GM12878 (cell line): ENCODE measurements around the gene GYG2. TPM values are rescaled to one million over a fixed set of nuclear protein-coding genes. Genes with fewer than 3 reads are reported as not detected.

Experiments
- ATAC-seq: fragments of 200-7000 bp; cut with Tn5 transposase; 3 replicates; pipeline ENCODE4 v1.9.1; 2020; ENCODE audit warnings: mild to moderate bottlenecking, moderate library complexity
- BruUV-seq: library from RNA; stranded (reverse); fragments of 400-500 nt; replicated peaks from 2 replicates; lab custom pipeline; 2021; lab: Mats Ljungman, UMichigan
- CTCF ChIA-PET: fragments of 300-600 bp; sonication (Branson Sonifier 250); formaldehyde crosslinking; extraction: SDS; loops from one replicate; lab custom pipeline; 2021; ENCODE audit warnings: inconsistent platforms; lab: Yijun Ruan, JAX
- POLR2A ChIA-PET: fragments of 350-600 bp; formaldehyde crosslinking; extraction: SDS; loops from one replicate; lab custom pipeline; 2021; ENCODE audit warnings: inconsistent platforms; lab: Charles Lee
- RAD21 ChIA-PET: fragments of 300-600 bp; sonication (Branson Sonifier 250); formaldehyde crosslinking; loops from one replicate; lab custom pipeline; 2023; ENCODE audit warnings: antibody characterized with exemption; ENCODE audit not compliant: unreplicated experiment; lab: Charles Lee
- SMC1A ChIA-PET: fragments of 300-600 bp; sonication (Branson Sonifier 250); formaldehyde crosslinking; loops from one replicate; lab custom pipeline; 2023; ENCODE audit not compliant: unreplicated experiment, uncharacterized antibody; lab: Charles Lee
- DNase-seq: peaks from one replicate; pipeline ENCODE4 v3.0.0-alpha.2; 2011; ENCODE audit warnings: low read depth, low spot score
- FAIRE-seq: peaks from 3 replicates; lab custom pipeline; 2011; peaks lifted over from hg19 to GRCh38; lab: Jason Lieb, UNC
- H2AFZ ChIP-seq: 2 replicates; pipeline ENCODE4 v1.6.0; 2011; ENCODE audit warnings: low read depth, low read length, control low read depth; ENCODE audit not compliant: control insufficient read depth
- H3K27ac ChIP-seq: 2 replicates; pipeline ENCODE4 v1.5.1; 2011; ENCODE audit warnings: control low read depth; ENCODE audit not compliant: control insufficient read depth, insufficient read depth
- H3K27me3 ChIP-seq, 2 experiments: replicated peaks in 1 of 2; 2 replicates each; pipeline versions ENCODE4 v1.6.0 to v1.6.1; 2011; ENCODE audit warnings: low read length in 1 of 2; ENCODE audit not compliant: control insufficient read depth in 2 of 2, insufficient read depth in 2 of 2
- H3K36me3 ChIP-seq, 2 experiments: 2 replicates each; pipeline ENCODE4 v1.5.1; 2011; ENCODE audit warnings: low read length in 1 of 2; ENCODE audit not compliant: control insufficient read depth in 2 of 2, insufficient read depth in 2 of 2
- H3K4me1 ChIP-seq: 2 replicates; pipeline ENCODE4 v1.6.1; 2011; ENCODE audit warnings: mild to moderate bottlenecking, low read length, moderate library complexity, mixed read lengths; ENCODE audit not compliant: control insufficient read depth, insufficient read depth
- H3K4me2 ChIP-seq: 2 replicates; pipeline ENCODE4 v1.6.0; 2011; ENCODE audit warnings: control low read depth; ENCODE audit not compliant: control insufficient read depth, insufficient read depth
- H3K4me3 ChIP-seq: fragments of 200-600 bp; sonication (generic); 2 replicates; pipeline ENCODE4 v1.5.1; 2016
- H3K79me2 ChIP-seq: 2 replicates; pipeline ENCODE4 v1.6.0; 2011; ENCODE audit warnings: low read length; ENCODE audit not compliant: control insufficient read depth, insufficient read depth
- H3K9ac ChIP-seq: 2 replicates; pipeline ENCODE4 v1.8.0; 2011; ENCODE audit warnings: low read length, control low read depth, mixed read lengths; ENCODE audit not compliant: control insufficient read depth, insufficient read depth
- H3K9me3 ChIP-seq: replicated peaks from 3 replicates; pipeline ENCODE4 v1.5.1; 2011; ENCODE audit warnings: mild to moderate bottlenecking, low read length; ENCODE audit not compliant: control insufficient read depth, insufficient read depth
- H4K20me1 ChIP-seq: 2 replicates; pipeline ENCODE4 v1.6.0; 2011; ENCODE audit not compliant: control insufficient read depth, insufficient read depth
- ATF7 ChIP-seq: fragments of 450-650 bp; IDR thresholded peaks from 2 replicates; pipeline ENCODE4 v1.6.1; 2016; ENCODE audit warnings: low read depth, mild to moderate bottlenecking
- BRCA1 ChIP-seq: IDR thresholded peaks from 2 replicates; pipeline ENCODE4 v1.6.1; 2011; ENCODE audit warnings: low read depth, low read length, improper control_type of control experiment
- CEBPB ChIP-seq, 2 experiments: fragments of 150-350 bp in 1 of 2; IDR thresholded peaks; 2 replicates each; pipeline ENCODE4 v1.6.1; 2012 to 2014; ENCODE audit warnings: low read depth in 2 of 2, low read length in 2 of 2, borderline replicate concordance in 1 of 2, inconsistent platforms in 1 of 2
- DPF2 ChIP-seq: fragments of 450-650 bp; IDR thresholded peaks from 2 replicates; pipeline ENCODE4 v1.6.1; 2017; ENCODE audit warnings: mild to moderate bottlenecking
- E2F8 ChIP-seq: fragments of 450-650 bp; IDR thresholded peaks from 2 replicates; pipeline ENCODE4 v1.6.1; 2018; ENCODE audit warnings: mild to moderate bottlenecking, low read depth, moderate library complexity; ENCODE audit not compliant: partially characterized antibody
- ETV6 ChIP-seq, 2 experiments: fragments of 450-650 bp in 1 of 2; IDR thresholded peaks in 1 of 2; conservative IDR thresholded peaks in 1 of 2; 2 replicates each; pipeline ENCODE4 v1.6.1; 2014; ENCODE audit warnings: antibody characterized with exemption in 1 of 2, borderline replicate concordance in 1 of 2, low read depth in 1 of 2, mild to moderate bottlenecking in 1 of 2, moderate library complexity in 1 of 2
- GABPA ChIP-seq: IDR thresholded peaks from 2 replicates; pipeline ENCODE4 v1.6.1; 2014; ENCODE audit warnings: antibody characterized with exemption, low read depth, mild to moderate bottlenecking, inconsistent platforms
- HDGF ChIP-seq: fragments of 450-650 bp; IDR thresholded peaks from 2 replicates; pipeline ENCODE4 v1.6.1; 2016; ENCODE audit warnings: antibody characterized with exemption
- IKZF1 ChIP-seq: fragments of 450-650 bp; conservative IDR thresholded peaks from 2 replicates; pipeline ENCODE4 v1.6.1; 2017; ENCODE audit warnings: antibody characterized with exemption, mild to moderate bottlenecking
- IKZF2 ChIP-seq, 2 experiments: fragments of 450-650 bp; IDR thresholded peaks; 2 replicates each; pipeline ENCODE4 v1.6.1; 2017; ENCODE audit warnings: mild to moderate bottlenecking in 2 of 2, moderate library complexity in 2 of 2
- NFIC ChIP-seq: IDR thresholded peaks from 2 replicates; pipeline ENCODE4 v1.6.1; 2012; ENCODE audit warnings: low read depth, mild to moderate bottlenecking, inconsistent platforms, low read length, moderate library complexity
- NFYB ChIP-seq: IDR thresholded peaks from 2 replicates; pipeline ENCODE4 v1.6.1; 2011; ENCODE audit warnings: low read depth, mild to moderate bottlenecking, low read length, improper control_type of control experiment, moderate library complexity; ENCODE audit not compliant: insufficient read depth
- NR2C1 ChIP-seq: fragments of 450-650 bp; IDR thresholded peaks from 2 replicates; pipeline ENCODE4 v1.6.1; 2017; ENCODE audit warnings: antibody characterized with exemption, mild to moderate bottlenecking, moderate library complexity
- NR2F1 ChIP-seq: fragments of 450-650 bp; conservative IDR thresholded peaks from 2 replicates; pipeline ENCODE4 v1.6.1; 2017; ENCODE audit warnings: mild to moderate bottlenecking
- NRF1 ChIP-seq: conservative IDR thresholded peaks from 2 replicates; pipeline ENCODE4 v1.6.1; 2011; ENCODE audit warnings: mild to moderate bottlenecking, low read depth, low read length, improper control_type of control experiment
- SUPT20H ChIP-seq: IDR thresholded peaks from 2 replicates; pipeline ENCODE4 v1.6.1; 2011; ENCODE audit warnings: low read depth, mild to moderate bottlenecking, low read length, moderate library complexity, borderline replicate concordance; ENCODE audit not compliant: control insufficient read depth
- WRNIP1 ChIP-seq: IDR thresholded peaks from 2 replicates; pipeline ENCODE4 v1.6.1; 2011; ENCODE audit warnings: low read depth, low read length, improper control_type of control experiment, borderline replicate concordance
- WGBS: methylation state at CpG from one replicate; pipeline ENCODE4 v1.1.6; 2016; ENCODE audit warnings: low lambda C conversion rate; ENCODE audit not compliant: insufficient replicate concordance, insufficient coverage; ENCODE audit errors: missing lambda C conversion rate; 5-methylcytosine and 5-hydroxymethylcytosine counted together
- in situ Hi-C: fragments of 300-500 bp; cut with MboI; formaldehyde crosslinking; loops from 9 replicates; pipeline ENCODE4 v1.14.3; 2018; ENCODE audit warnings: mixed read lengths
- intact Hi-C: fragments of 100-400 bp; cut with micrococcal nuclease; formaldehyde crosslinking; loops from one replicate; pipeline ENCODE4 v1.14.2; 2022; ENCODE audit not compliant: unreplicated experiment
- polyA plus RNA-seq, 11 experiments: library from polyadenylated mRNA; depleted of rRNA in 4 of 11; unstranded in 6 of 11; stranded (reverse) in 5 of 11; fragments of >200 nt; fragmentation: Nextera tagmentation in 4 of 11; fragmentation: Illumina TruSeq in 1 of 11; extraction: Ambion mirVana in 4 of 11; extraction: Trizol in 1 of 11; gene quantifications; 1 replicate in 1 of 11; 2 replicates in 10 of 11; pipeline versions ENCODE4 v1.2.1 to v1.2.3, GENCODE V29; 2011 to 2016; ENCODE audit warnings: inconsistent platforms in 2 of 11, missing spikeins in 2 of 11, low read depth in 1 of 11
- total RNA-seq, 4 experiments: library from RNA; depleted of rRNA in 3 of 4; stranded (reverse); fragments of >200 nt in 3 of 4; fragmentation: Illumina TruSeq in 1 of 4; extraction: Trizol in 1 of 4; gene quantifications; 2 replicates each; pipeline versions ENCODE4 v1.2.1 to v1.2.3, GENCODE V29; 2013 to 2021

Gene GYG2
- total and polyA plus RNA-seq, 10 of the 15 experiments (the other 5 are each of a cell fraction or from before 2014, with no cell fraction given), result 0.05 TPM; not detected in 9

GRCh38 chrX:2926664-2927275, 98.0 kb downstream of the GYG2 start:
- no peaks in the 10 kb centered on the region for H4K20me1 ChIP-seq
- RAD21 ChIA-PET, result no interaction called here
- in situ Hi-C loops, result no loop called here
- no peak for ATAC-seq
- no peaks in the 10 kb centered on the region; the same call in 2 of the 3 replicates for H3K9me3 ChIP-seq
- no TSS peak for BruUV-seq
- SMC1A ChIA-PET, result no interaction called here
- H2AFZ ChIP-seq, result no peak overlapping the region
- H3K4me2 ChIP-seq, result no peak overlapping the region
- FAIRE-seq, result no peak
- no peaks in the 10 kb centered on the region for H3K4me1 ChIP-seq
- H3K27me3 ChIP-seq, result no peaks in the 10 kb centered on the region
- no peak for DNase-seq
- no peaks in the 10 kb centered on the region for H3K36me3 ChIP-seq
- no peak overlapping the region for H3K27ac ChIP-seq
- POLR2A ChIA-PET, result no interaction called here
- H3K4me3 ChIP-seq, result no peak overlapping the region
- TF ChIP-seq GABPA (no peak), NRF1 (no peak), HDGF (no peak), NR2C1 (no peak)
- TF ChIP-seq, all 136 proteins: peak for 0
- 80% methylated on average over 15 of the region's 15 CpGs for WGBS
- intact Hi-C loops, result no loop called here
- CTCF ChIA-PET, result no interaction called here
- Histone ChIP-seq H3K79me2 (no peaks in the 10 kb centered on the region), H3K9ac (no peak overlapping the region)

- POLR2A ChIA-PET, result no interaction called here
- 13% methylated on average over 10 of the region's 27 CpGs for WGBS
- DNase-seq, result no peak
- H3K36me3 ChIP-seq, result no peaks in the 10 kb centered on the region
- BruUV-seq, result no TSS peak
- no peaks in the 10 kb centered on the region for H3K4me1 ChIP-seq
- CTCF ChIA-PET, result no interaction called here
- H3K9me3 ChIP-seq, result no peaks in the 10 kb centered on the region; the same call in 2 of the 3 replicates
- no peak overlapping the region for H3K9ac ChIP-seq
- intact Hi-C loops, result no loop called here
- H4K20me1 ChIP-seq, result no peaks in the 10 kb centered on the region
- FAIRE-seq, result no peak
- H3K4me2 ChIP-seq, result no peak overlapping the region
- no peak overlapping the region for H2AFZ ChIP-seq
- no peak overlapping the region for H3K27ac ChIP-seq
- no peak overlapping the region for H3K4me3 ChIP-seq
- H3K27me3 ChIP-seq, result no peaks in the 10 kb centered on the region
- no peak for ATAC-seq
- SMC1A ChIA-PET, result no interaction called here
- H3K79me2 ChIP-seq, result no peaks in the 10 kb centered on the region
- in situ Hi-C loops, result no loop called here
- RAD21 ChIA-PET, result no interaction called here
- TF ChIP-seq IKZF1 (no peak), IKZF2 (IDR thresholded peaks at IDR 0.05) (no peak), SUPT20H (no peak), DPF2 (no peak), NR2F1 (no peak), ATF7 (no peak), ETV6 (conservative IDR thresholded peaks at IDR 0.05 in 1 of 2, IDR thresholded peaks at IDR 0.05 in 1 of 2; ENCODE audit: borderline replicate concordance in 1 of 2, low read depth in 1 of 2) (no peak), BRCA1 (no peak), WRNIP1 (no peak), NFIC (no peak), CEBPB (IDR thresholded peaks at IDR 0.05; ENCODE audit: borderline replicate concordance in 1 of 2, low read depth in 2 of 2, low read length in 2 of 2) (no peak), E2F8 (no peak), NFYB (no peak)
These were observed 99.5 kb downstream of the GYG2 start for GRCh38 chrX:2928191-2928582.
